ENCODE data around the gene LRP1B.

The LRP1B gene

GRCh38 chr2:140892911-140893637 is 1237.7 kb downstream of the LRP1B start:
- DNase-seq (ENCODE audit: low read depth), result no peak

GRCh38 chr2:140892436-140892835 is 1238.4 kb downstream of the LRP1B start:
- no peak for DNase-seq (ENCODE audit: low read depth)

GRCh38 chr2:140891614-140892212 is 1239.1 kb downstream of the LRP1B start:
- DNase-seq (ENCODE audit: low read depth), result no peak

GRCh38 chr2:140882671-140883620 is 1247.9 kb downstream of the LRP1B start:
- DNase-seq (ENCODE audit: low read depth), result no peak

- no peak for DNase-seq (ENCODE audit: low read depth)
Measured at GRCh38 chr2:140880573-140880972, 1250.2 kb downstream of the LRP1B start.

- no peak for DNase-seq (ENCODE audit: low read depth)
Measured at GRCh38 chr2:140876015-140876414, 1254.8 kb downstream of the LRP1B start.

GRCh38 chr2:140873915-140874531 is 1256.8 kb downstream of the LRP1B start:
- no peak for DNase-seq (ENCODE audit: low read depth)

- no peak for DNase-seq (ENCODE audit: low read depth)
Measured at GRCh38 chr2:140869925-140870324, 1260.9 kb downstream of the LRP1B start.

- no peak for DNase-seq (ENCODE audit: low read depth)
Measured at GRCh38 chr2:140869107-140869506, 1261.7 kb downstream of the LRP1B start.

GRCh38 chr2:140865837-140866236 is 1265.0 kb downstream of the LRP1B start:
- no peak for DNase-seq (ENCODE audit: low read depth)

- DNase-seq (ENCODE audit: low read depth), result no peak
Measured at GRCh38 chr2:140863713-140864112, 1267.1 kb downstream of the LRP1B start.

- no peak for DNase-seq (ENCODE audit: low read depth)
Measured at GRCh38 chr2:140862181-140862580, 1268.6 kb downstream of the LRP1B start.

- no peak for DNase-seq (ENCODE audit: low read depth)
Measured at GRCh38 chr2:140861666-140862065, 1269.2 kb downstream of the LRP1B start.

- DNase-seq (ENCODE audit: low read depth), result no peak
Measured at GRCh38 chr2:140855471-140855870, 1275.3 kb downstream of the LRP1B start.

GRCh38 chr2:140851258-140851981 is 1279.4 kb downstream of the LRP1B start:
- no peak for DNase-seq (ENCODE audit: low read depth)

GRCh38 chr2:140843186-140843585 is 1287.6 kb downstream of the LRP1B start:
- no peak for DNase-seq (ENCODE audit: low read depth)

- DNase-seq (ENCODE audit: low read depth), result no peak
Measured at GRCh38 chr2:140842110-140842509, 1288.7 kb downstream of the LRP1B start.

- DNase-seq (ENCODE audit: low read depth), result no peak
Measured at GRCh38 chr2:140841141-140841540, 1289.7 kb downstream of the LRP1B start.

- DNase-seq (ENCODE audit: low read depth), result no peak
Measured at GRCh38 chr2:140836826-140837225, 1294.0 kb downstream of the LRP1B start.

- no peak for DNase-seq (ENCODE audit: low read depth)
Measured at GRCh38 chr2:140835079-140835478, 1295.7 kb downstream of the LRP1B start.

- DNase-seq (ENCODE audit: low read depth), result no peak
Measured at GRCh38 chr2:140814141-140814540, 1316.7 kb downstream of the LRP1B start.

- DNase-seq (ENCODE audit: low read depth), result no peak
Measured at GRCh38 chr2:140808820-140809219, 1322.0 kb downstream of the LRP1B start.
